DMS153 (cell line): ENCODE measurements around the gene CALML4.
"Not testable (repeated sequence)": the region's sequence is repeated elsewhere in the genome, so short reads cannot be mapped to it uniquely, and the experiment has no call there.

ENCODE experiments used
- DNase-seq: peaks from one replicate; lab custom pipeline; 2025; lab: John Stamatoyannopoulos, UW

CALML4 gene

DNA sequence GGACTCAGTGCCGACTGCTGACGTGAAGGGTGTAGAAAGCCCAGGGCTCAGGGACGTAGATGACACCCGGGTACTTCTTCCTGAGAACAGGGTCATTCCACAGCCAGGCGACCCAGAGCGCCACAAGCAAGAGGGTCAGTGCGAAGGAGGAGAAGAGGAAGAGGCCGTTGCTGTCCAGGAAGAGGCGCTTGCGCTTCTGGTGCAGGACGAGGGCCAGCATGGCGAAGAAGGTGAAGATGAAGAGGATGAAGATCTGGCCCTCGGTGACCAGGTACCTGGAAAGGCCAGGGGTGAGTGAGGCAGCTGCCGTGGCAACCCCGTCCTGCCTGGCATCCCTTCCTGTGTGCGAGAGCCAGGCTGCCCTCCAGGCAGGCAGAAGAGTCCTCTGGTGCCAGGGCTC is 3.0 kb upstream of the CALML4 start:
- DNase-seq = no peak

DNA sequence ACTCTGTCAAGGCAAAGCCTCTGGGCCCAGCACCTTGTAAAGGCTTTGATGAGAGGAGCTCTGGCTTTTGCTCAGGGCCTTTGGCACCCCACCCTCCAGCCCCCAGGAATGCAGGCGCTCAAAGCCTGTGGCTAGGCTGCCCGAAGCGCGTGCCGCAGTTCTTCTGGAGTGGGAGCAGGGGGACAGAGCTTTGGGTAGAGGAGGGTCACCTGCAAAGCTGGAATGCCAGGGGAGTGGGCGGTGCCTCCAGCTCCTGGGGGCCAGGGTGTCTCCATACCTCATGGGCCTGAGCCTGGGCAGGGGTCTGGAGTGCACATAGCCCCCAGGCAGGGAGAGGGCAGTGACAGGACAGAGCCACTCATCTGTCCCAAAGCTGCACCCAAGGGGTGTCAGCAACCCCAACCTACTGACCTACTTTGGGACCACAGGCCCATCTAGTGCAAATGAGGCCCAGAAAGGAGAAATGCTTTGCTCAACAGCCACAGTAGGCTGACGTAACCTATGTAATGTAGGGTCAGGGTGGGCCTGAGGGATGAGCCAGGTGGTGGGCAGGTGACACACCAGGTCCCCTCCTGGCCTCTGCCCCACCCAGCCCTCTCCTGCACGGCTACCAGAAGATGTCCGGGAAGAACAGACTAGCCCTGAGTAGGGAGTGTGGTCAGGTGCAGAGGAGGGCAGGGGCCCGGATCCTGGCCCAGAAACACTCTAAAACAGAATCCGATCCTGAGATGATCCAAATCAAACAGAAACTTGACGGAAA is 2.2 kb upstream of the CALML4 start:
- DNase-seq = no peak

- DNase-seq = no peak
Measured at GRCh38 chr15:68206711-68207151, 1.6 kb upstream of the CALML4 start.

- peak; percentile 6 for DNase-seq
Measured at GRCh38 chr15:68205954-68206539, 915 bp upstream of the CALML4 start.

GRCh38 chr15:68205558-68205944 is 419 bp upstream of the CALML4 start:
- no peak for DNase-seq

GRCh38 chr15:68204361-68204760 is 771 bp downstream of the CALML4 start:
- DNase-seq = no peak

- no peak for DNase-seq
Measured at GRCh38 chr15:68203956-68204355, 1.2 kb downstream of the CALML4 start.

GRCh38 chr15:68203486-68203885 is 1.6 kb downstream of the CALML4 start:
- DNase-seq = no peak

DNA sequence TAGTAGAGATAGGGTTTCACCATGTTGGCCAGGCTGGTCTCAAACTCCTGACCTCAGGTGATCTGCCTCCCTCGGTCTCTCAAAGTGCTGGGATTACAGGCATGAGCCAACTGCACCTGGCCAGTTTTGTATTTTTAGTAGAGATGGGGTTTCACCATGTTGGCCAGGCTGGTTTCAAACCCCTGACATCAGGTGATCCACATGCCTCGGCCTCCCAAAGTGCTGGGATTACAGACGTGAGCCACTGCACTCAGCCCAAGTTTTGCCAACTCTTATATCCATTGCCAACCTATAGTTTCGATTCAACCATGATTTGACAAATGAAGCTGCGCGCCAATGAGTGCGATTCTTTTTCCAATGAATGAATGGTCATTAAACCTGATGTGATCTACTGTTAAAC is 2.1 kb downstream of the CALML4 start:
- DNase-seq = not testable (repeated sequence)

DNA sequence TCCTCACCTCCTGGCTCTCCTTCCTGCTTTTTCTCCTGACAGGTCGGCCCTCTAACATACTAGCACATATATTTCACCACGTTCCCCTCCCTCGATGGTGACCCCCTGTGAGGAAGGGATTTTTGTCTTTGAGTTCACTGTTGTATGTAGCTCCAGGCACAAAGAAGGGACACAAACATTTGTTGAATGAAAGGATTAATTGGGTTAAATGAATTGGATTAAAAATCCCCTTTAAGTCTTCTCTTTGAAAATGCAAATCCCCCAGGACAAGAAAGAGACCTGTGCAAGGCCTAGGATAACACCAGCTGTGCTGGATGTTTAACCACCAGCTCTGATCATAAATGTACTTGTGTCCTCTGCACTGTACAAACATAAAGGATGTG is 3.3 kb downstream of the CALML4 start:
- DNase-seq = no peak

GRCh38 chr15:68201153-68201878 is 3.8 kb downstream of the CALML4 start:
- DNase-seq = no peak

GRCh38 chr15:68200016-68200861 is 4.9 kb downstream of the CALML4 start:
- no peak for DNase-seq

- DNase-seq = no peak
Measured at GRCh38 chr15:68199340-68199739, 5.8 kb downstream of the CALML4 start.

GRCh38 chr15:68197661-68198437 is 7.3 kb downstream of the CALML4 start:
- no peak for DNase-seq

DNA sequence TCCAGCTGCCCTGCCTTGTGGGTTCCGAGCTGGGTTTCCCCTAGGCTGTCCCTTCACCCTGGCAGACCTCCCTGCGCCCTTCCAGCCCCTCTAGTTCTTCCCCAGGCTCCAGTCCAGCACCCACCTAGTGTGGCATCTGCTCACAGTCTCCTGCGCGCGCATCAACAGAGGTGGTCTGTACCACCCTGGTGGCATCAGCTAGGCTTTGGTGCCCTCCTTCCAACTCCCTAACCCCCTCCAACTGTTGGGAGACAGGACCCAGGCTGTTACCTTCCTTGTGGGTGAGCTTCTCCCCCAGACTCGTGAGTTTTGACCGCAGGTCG is 8.0 kb downstream of the CALML4 start:
- no peak for DNase-seq

DNA sequence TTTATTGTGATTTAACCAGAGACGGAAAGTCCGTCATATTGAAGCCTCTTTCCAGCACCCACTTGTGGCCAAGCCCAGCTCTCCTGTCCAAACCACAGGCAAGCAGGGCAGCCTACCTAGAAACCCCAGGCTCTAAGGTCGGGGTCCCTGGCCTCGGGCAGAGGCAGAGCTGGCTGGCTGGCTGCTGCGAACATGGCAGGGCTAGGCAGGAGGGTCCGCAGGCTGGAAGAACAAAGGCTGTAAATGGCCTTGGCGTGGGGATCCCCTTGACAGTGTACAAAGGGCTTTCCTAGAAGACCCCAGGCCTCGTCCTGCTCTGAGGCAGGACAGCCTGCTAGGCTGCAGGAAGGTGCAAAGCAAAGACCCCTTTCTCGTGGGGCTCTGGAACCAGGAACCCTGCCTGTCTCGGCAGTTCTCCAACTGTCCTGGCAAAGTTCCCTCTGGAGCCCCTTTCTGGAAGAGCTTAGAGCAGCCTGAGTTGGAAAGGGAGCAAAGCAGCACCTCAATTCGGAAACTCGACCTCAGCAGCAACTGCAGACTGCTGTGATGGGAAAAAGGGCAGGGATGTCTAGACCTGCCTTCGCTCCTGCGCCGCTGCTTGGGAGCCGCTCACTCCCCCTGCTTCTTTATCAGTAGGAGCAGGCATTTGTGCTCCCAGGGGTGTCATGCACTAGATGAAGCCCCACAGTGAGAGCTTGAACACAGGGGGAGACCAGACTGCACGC is 8.5 kb downstream of the CALML4 start:
- DNase-seq = no peak

DNA sequence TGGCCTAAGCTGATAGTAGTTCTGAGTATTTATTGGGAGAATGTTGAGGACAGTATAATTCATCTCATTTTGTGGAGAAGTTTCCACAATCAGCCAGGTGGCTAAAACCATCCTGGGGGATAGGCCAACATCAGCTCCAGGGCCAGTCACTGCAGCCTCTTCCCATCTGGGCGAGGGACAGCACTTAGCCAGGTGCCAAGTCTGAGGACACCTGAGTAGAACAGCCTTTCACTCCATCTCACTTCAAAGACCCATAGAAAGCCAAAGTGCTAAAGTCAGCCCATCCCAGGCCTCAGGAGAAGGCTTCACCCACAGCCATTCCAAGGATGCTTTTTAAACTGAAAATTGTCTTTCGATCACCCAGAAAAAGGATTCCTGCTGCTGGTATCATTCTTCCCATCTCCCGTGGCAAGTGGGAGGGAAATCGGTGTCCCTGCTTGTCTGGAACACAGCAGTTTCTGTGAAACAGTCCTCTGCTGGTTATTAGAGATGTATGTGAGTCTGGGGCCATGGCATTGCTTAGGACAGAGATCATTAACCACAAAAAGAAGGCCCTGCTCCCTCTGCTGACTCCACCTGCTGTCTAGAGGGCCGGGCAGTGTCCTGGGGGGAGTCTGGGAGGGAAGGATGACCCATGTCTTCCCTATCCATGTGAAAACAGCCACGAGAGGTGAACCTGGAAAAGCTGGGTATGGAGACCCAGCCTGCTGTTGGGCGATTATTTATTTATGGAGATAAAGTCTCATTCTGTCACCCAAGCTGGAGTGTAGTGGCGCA is 9.6 kb downstream of the CALML4 start:
- no peak for DNase-seq

- no peak for DNase-seq
Measured at GRCh38 chr15:68192804-68193486, 12.2 kb downstream of the CALML4 start.

DNA sequence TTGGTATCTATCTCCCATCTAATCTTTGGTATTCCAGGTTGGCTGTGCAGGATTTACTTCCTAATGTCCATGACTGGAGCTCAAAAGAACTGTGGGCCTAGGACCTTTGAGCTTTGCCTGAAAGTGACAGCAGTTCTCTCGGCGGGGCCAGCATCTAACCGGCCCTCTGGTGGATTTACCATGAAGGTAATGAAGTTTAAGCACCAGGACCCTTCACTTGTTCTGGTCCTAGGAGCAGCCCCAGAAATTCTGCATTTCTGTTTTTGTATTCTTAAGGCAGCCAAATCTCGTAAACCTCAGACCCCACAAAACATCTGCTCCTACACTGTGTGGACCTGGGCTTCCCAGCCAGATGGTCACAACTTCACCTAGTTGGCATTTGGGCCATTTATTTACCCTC is 13.0 kb downstream of the CALML4 start:
- DNase-seq = no peak

DNA sequence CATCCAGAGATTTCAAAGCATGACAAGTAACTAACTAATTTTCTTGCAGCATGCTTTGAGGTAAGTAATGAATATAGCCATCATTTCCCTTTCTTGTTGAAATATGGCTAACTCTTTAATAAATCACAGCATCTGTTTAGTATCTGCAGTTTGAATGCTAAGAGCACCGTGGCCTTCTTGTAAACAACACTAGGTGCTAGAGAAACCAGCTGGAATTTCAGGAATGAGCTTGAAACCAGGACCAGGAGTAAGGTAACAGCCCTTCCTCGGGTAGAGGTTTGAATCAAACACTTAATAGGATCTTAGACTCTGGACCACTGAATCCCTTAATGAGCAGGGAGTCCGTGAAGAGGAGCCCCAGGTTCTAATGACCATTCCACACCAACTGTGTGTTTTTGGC is 13.6 kb downstream of the CALML4 start:
- no peak for DNase-seq
